Tibial artery (tissue), 4 donors: Measurements from ENCODE around the gene FBXL12.

ENCODE experiments used
- DNase-seq, 2 donors: peaks; one replicate each; pipeline ENCODE4 v3.0.0-alpha.2; 2019
- H3K27ac ChIP-seq, 2 donors: fragments of 200-600 bp; sonication (generic) in 1 of 2; 1 replicate in 1 of 2; 2 replicates in 1 of 2; pipeline ENCODE4 v1.5.1; 2018 to 2019; ENCODE audit warnings: mild to moderate bottlenecking in 1 of 2
- H3K27me3 ChIP-seq, 2 donors: fragments of 200-600 bp; sonication (generic) in 1 of 2; one replicate each; pipeline versions ENCODE4 v1.5.1 to v1.6.0; 2016 to 2019
- H3K36me3 ChIP-seq, 3 donors: fragments of 200-600 bp; sonication (generic) in 2 of 3; one replicate each; pipeline ENCODE4 v1.5.1; 2016 to 2019; ENCODE audit warnings: mild to moderate bottlenecking in 2 of 3
- H3K4me1 ChIP-seq, 4 donors: fragments of 200-600 bp; sonication (generic) in 2 of 4; 1 replicate in 3 of 4; 2 replicates in 1 of 4; pipeline ENCODE4 v1.5.1; 2016 to 2019
- H3K4me3 ChIP-seq, 2 donors: fragments of 200-600 bp; sonication (generic) in 1 of 2; 1 replicate in 1 of 2; 2 replicates in 1 of 2; pipeline ENCODE4 v1.5.1; 2018 to 2019; ENCODE audit warnings: mild to moderate bottlenecking in 2 of 2
- H3K9me3 ChIP-seq, 3 donors: fragments of 200-600 bp; sonication (generic) in 1 of 3; one replicate each; pipeline ENCODE4 v1.5.1; 2016 to 2019
- CTCF ChIP-seq, 2 experiments: fragments of 200-600 bp in 1 of 2; fragments of 450-650 bp in 1 of 2; IDR thresholded peaks; one replicate each; pipeline ENCODE4 v1.5.1; 2017 to 2019; ENCODE audit warnings: antibody characterized with exemption in 2 of 2, mild to moderate bottlenecking in 1 of 2, moderate library complexity in 1 of 2
- intact Hi-C: fragments of 100-400 bp; cut with DNase I; formaldehyde crosslinking; loops from one replicate; pipeline ENCODE4 v1.15.0; 2023; ENCODE audit warnings: low total_unique reads

Gene FBXL12

GRCh38 chr19:9836021-9836420, 17.1 kb upstream of the FBXL12 start:
- H3K4me1 ChIP-seq = peaks cover 0 to 24% (median 13%) of the 10 kb centered on the region in 4 donors
- intact Hi-C loops = no loop called here
- H3K36me3 ChIP-seq = peaks cover 17 to 37% (median 30%) of the 10 kb centered on the region in 3 donors
- peak overlapping the region; percentile 94 to 96 for H3K4me3 ChIP-seq
- no peak for TF ChIP-seq CTCF (IDR thresholded peaks at IDR 0.05)
- no peak for DNase-seq
- H3K9me3 ChIP-seq = no peaks in the 10 kb centered on the region
- peak overlapping the region in 1 of 2 donors; percentile 85 for H3K27ac ChIP-seq
- H3K27me3 ChIP-seq = no peaks in the 10 kb centered on the region

GRCh38 chr19:9835507-9835949, 16.6 kb upstream of the FBXL12 start:
- Histone ChIP-seq H3K36me3 (peaks cover 12 to 37% (median 26%) of the 10 kb centered on the region in 3 donors), H3K9me3 (no peaks in the 10 kb centered on the region), H3K4me1 (peaks cover 0 to 24% (median 13%) of the 10 kb centered on the region in 4 donors), H3K27ac (peak overlapping the region; percentile 85), H3K27me3 (no peaks in the 10 kb centered on the region), H3K4me3 (peak overlapping the region; percentile 94 to 96)
- no peak for DNase-seq
- intact Hi-C loops = no loop called here
- no peak for TF ChIP-seq CTCF (IDR thresholded peaks at IDR 0.05)

- peaks cover 0 to 24% (median 13%) of the 10 kb centered on the region in 4 donors for H3K4me1 ChIP-seq
- H3K27me3 ChIP-seq = no peaks in the 10 kb centered on the region
- H3K9me3 ChIP-seq = no peaks in the 10 kb centered on the region
- DNase-seq = peak; percentile 99
- peak; percentile 43 to 69 for TF ChIP-seq CTCF (IDR thresholded peaks at IDR 0.05)
- intact Hi-C loops = no loop called here
- peak within 1 kb of the TSS; percentile 94 to 96 for H3K4me3 ChIP-seq
- H3K36me3 ChIP-seq = peaks cover 6 to 37% (median 26%) of the 10 kb centered on the region in 3 donors
- H3K27ac ChIP-seq = peak within 1 kb of the TSS; percentile 85
Observed at GRCh38 chr19:9834726-9835506, 16.0 kb upstream of the FBXL12 start, which contains the start of gene PIN1. TSS of gene PIN1 (plus strand) at chr19:9835318. CDS start at chr19:9835345, 27 bp downstream.

- intact Hi-C loops = no loop called here
- Histone ChIP-seq H3K27ac (peak overlapping the region; percentile 85), H3K36me3 (peaks cover under 1 to 37% (median 26%) of the 10 kb centered on the region in 3 donors), H3K9me3 (no peaks in the 10 kb centered on the region), H3K4me1 (peaks cover 0 to 26% (median 14%) of the 10 kb centered on the region in 4 donors), H3K4me3 (peak overlapping the region; percentile 94 to 96), H3K27me3 (no peaks in the 10 kb centered on the region)
- no peak for TF ChIP-seq CTCF (IDR thresholded peaks at IDR 0.05)
- no peak for DNase-seq
Observed at GRCh38 chr19:9834307-9834725, 15.4 kb upstream of the FBXL12 start.

GRCh38 chr19:9828551-9829063, 9.7 kb upstream of the FBXL12 start:
- intact Hi-C loops = no loop called here
- peaks cover 0 to 31% (median 13%) of the 10 kb centered on the region in 3 donors for H3K36me3 ChIP-seq
- H3K27ac ChIP-seq = peak overlapping the region; percentile 85 to 88
- TF ChIP-seq CTCF (IDR thresholded peaks at IDR 0.05) = no peak
- H3K4me3 ChIP-seq = peak overlapping the region; percentile 77 to 95
- H3K27me3 ChIP-seq = no peaks in the 10 kb centered on the region
- DNase-seq = no peak
- H3K4me1 ChIP-seq = peaks cover 0 to 29% (median 25%) of the 10 kb centered on the region in 4 donors
- H3K9me3 ChIP-seq = no peaks in the 10 kb centered on the region
